ENCODE data around the gene PPFIA2. TPM values are rescaled to one million over a fixed set of nuclear protein-coding genes. Genes with fewer than 3 reads are reported as not detected.

The PPFIA2 gene
- total RNA-seq, 1 donor from 2014 or later: not detected

- DNase-seq (ENCODE audit: low spot score): no peak
- no peaks in the 10 kb centered on the region for H3K36me3 Mint-ChIP-seq (ENCODE audit: low read depth, unreplicated experiment)
- H3K4me1 Mint-ChIP-seq (ENCODE audit: unreplicated experiment): no peaks in the 10 kb centered on the region
- H3K27me3 Mint-ChIP-seq (ENCODE audit: unreplicated experiment): no peaks in the 10 kb centered on the region
- no peak for TF ChIP-seq CTCF (IDR thresholded peaks at IDR 0.05; ENCODE audit: unreplicated experiment)
- H3K27ac Mint-ChIP-seq (ENCODE audit: unreplicated experiment): no peak overlapping the region
- no peak overlapping the region for H3K4me3 Mint-ChIP-seq (ENCODE audit: unreplicated experiment)
- no peaks in the 10 kb centered on the region for H3K9me3 Mint-ChIP-seq (ENCODE audit: unreplicated experiment)
Measured at GRCh38 chr12:81722004-81722403, 37.1 kb downstream of the PPFIA2 start.

- Mint-ChIP-seq H3K27ac (ENCODE audit: unreplicated experiment) (no peak overlapping the region), H3K27me3 (ENCODE audit: unreplicated experiment) (no peaks in the 10 kb centered on the region), H3K36me3 (ENCODE audit: low read depth, unreplicated experiment) (no peaks in the 10 kb centered on the region), H3K4me1 (ENCODE audit: unreplicated experiment) (no peaks in the 10 kb centered on the region), H3K9me3 (ENCODE audit: unreplicated experiment) (no peaks in the 10 kb centered on the region), H3K4me3 (ENCODE audit: unreplicated experiment) (no peak overlapping the region)
- no peak for DNase-seq (ENCODE audit: low spot score)
- TF ChIP-seq CTCF (IDR thresholded peaks at IDR 0.05; ENCODE audit: unreplicated experiment): no peak
Measured at GRCh38 chr12:81718616-81719015, 40.5 kb downstream of the PPFIA2 start.

GRCh38 chr12:81712536-81712935 lies 46.6 kb downstream of the PPFIA2 start:
- Mint-ChIP-seq H3K36me3 (ENCODE audit: low read depth, unreplicated experiment) (no peaks in the 10 kb centered on the region), H3K4me3 (ENCODE audit: unreplicated experiment) (no peak overlapping the region), H3K27me3 (ENCODE audit: unreplicated experiment) (peaks cover 2% of the 10 kb centered on the region), H3K27ac (ENCODE audit: unreplicated experiment) (no peak overlapping the region), H3K4me1 (ENCODE audit: unreplicated experiment) (no peaks in the 10 kb centered on the region), H3K9me3 (ENCODE audit: unreplicated experiment) (no peaks in the 10 kb centered on the region)
- TF ChIP-seq CTCF (IDR thresholded peaks at IDR 0.05; ENCODE audit: unreplicated experiment): no peak
- DNase-seq (ENCODE audit: low spot score): no peak

- Mint-ChIP-seq H3K4me3 (ENCODE audit: unreplicated experiment) (no peak overlapping the region), H3K4me1 (ENCODE audit: unreplicated experiment) (no peaks in the 10 kb centered on the region), H3K27me3 (ENCODE audit: unreplicated experiment) (no peaks in the 10 kb centered on the region), H3K9me3 (ENCODE audit: unreplicated experiment) (no peaks in the 10 kb centered on the region), H3K36me3 (ENCODE audit: low read depth, unreplicated experiment) (no peaks in the 10 kb centered on the region), H3K27ac (ENCODE audit: unreplicated experiment) (no peak overlapping the region)
- no peak for DNase-seq (ENCODE audit: low spot score)
- no peak for TF ChIP-seq CTCF (IDR thresholded peaks at IDR 0.05; ENCODE audit: unreplicated experiment)
Measured at GRCh38 chr12:81705586-81705985, 53.6 kb downstream of the PPFIA2 start.

- DNase-seq (ENCODE audit: low spot score): no peak
- Mint-ChIP-seq H3K4me3 (ENCODE audit: unreplicated experiment) (no peak overlapping the region), H3K36me3 (ENCODE audit: low read depth, unreplicated experiment) (no peaks in the 10 kb centered on the region), H3K4me1 (ENCODE audit: unreplicated experiment) (no peaks in the 10 kb centered on the region), H3K27ac (ENCODE audit: unreplicated experiment) (no peak overlapping the region), H3K27me3 (ENCODE audit: unreplicated experiment) (no peaks in the 10 kb centered on the region), H3K9me3 (ENCODE audit: unreplicated experiment) (no peaks in the 10 kb centered on the region)
- TF ChIP-seq CTCF (IDR thresholded peaks at IDR 0.05; ENCODE audit: unreplicated experiment): no peak
Measured at GRCh38 chr12:81699551-81699950, 59.6 kb downstream of the PPFIA2 start.

All from endothelial cell (in vitro differentiated cells).